ENCODE results near the gene SBF2. TPM values are rescaled to one million over a fixed set of nuclear protein-coding genes. Genes with fewer than 3 reads are reported as not detected.

Gene SBF2
- total RNA-seq, 1 donor from 2014 or later: 26.2 TPM

DNA sequence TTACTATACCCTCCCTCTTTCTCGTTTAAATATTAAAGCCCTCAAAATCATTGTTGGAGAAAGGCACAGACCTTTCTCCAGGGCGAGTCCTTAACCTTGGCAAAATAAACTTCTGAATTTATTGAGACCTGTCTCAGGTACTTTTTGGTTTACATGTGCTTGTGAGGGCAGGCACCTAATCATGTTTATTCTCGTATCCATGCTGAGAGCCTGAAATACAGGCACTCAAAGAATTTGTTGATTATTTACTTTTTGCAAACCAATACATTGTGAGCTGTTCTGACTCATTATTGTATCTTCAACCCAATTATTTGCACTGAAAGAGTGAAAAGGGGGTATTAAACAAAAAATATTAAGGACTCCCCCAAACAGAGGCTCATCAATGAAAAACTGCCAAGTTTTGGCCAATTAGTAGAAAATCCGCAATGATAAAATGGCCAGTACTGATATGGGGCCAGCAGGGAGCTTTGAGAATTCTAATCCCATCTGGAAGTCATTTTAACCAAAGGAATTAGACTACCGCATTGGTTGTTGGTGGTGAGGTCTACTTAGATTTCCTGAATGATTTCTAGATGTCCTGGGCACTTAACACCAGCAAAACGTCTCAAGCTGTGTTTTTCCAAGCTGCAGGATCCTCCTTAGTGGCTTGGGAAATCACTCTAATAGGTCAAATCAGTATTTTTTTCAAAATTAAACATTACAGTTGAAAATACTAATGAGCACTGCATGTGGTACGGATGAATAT is 472.8 kb downstream of the SBF2 start:
- no peak for DNase-seq (ENCODE audit: low read depth)
- no peak overlapping the region for H3K4me3 ChIP-seq (ENCODE audit: low read depth, low read length)
- TF ChIP-seq, protein P1, sequence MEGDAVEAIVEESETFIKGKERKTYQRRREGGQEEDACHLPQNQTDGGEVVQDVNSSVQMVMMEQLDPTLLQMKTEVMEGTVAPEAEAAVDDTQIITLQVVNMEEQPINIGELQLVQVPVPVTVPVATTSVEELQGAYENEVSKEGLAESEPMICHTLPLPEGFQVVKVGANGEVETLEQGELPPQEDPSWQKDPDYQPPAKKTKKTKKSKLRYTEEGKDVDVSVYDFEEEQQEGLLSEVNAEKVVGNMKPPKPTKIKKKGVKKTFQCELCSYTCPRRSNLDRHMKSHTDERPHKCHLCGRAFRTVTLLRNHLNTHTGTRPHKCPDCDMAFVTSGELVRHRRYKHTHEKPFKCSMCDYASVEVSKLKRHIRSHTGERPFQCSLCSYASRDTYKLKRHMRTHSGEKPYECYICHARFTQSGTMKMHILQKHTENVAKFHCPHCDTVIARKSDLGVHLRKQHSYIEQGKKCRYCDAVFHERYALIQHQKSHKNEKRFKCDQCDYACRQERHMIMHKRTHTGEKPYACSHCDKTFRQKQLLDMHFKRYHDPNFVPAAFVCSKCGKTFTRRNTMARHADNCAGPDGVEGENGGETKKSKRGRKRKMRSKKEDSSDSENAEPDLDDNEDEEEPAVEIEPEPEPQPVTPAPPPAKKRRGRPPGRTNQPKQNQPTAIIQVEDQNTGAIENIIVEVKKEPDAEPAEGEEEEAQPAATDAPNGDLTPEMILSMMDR (conservative IDR thresholded peaks at IDR 0.05; ENCODE audit: low read depth, low read length): no peak

DNA sequence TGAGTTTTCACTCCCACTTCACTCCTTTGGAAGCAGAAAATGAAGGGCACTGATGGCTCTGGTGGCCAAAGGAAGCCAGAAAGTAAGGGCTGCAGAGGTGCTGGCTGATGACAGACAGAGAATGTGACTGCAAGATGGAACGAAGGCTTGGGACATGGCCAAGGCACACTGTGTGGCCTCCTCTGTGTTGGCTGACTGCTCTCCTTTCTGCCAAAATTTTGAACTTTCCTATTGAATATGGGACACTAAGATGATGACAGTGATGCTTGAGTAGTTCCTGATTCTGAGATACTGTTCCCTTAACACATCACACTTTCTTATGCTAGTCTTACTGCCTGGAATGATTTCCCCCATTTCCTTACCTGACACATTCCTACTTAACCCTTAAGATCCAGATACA is 473.8 kb downstream of the SBF2 start:
- TF ChIP-seq, protein P1 (conservative IDR thresholded peaks at IDR 0.05; ENCODE audit: low read depth, low read length): no peak
- H3K4me3 ChIP-seq (ENCODE audit: low read depth, low read length): no peak overlapping the region
- no peak for DNase-seq (ENCODE audit: low read depth)

- no peak overlapping the region for H3K4me3 ChIP-seq (ENCODE audit: low read depth, low read length)
- TF ChIP-seq, protein P1 (conservative IDR thresholded peaks at IDR 0.05; ENCODE audit: low read depth, low read length): no peak
- no peak for DNase-seq (ENCODE audit: low read depth)
Observed at GRCh38 chr11:9817191-9817590, 476.8 kb downstream of the SBF2 start.

GRCh38 chr11:9815486-9816136 is 478.4 kb downstream of the SBF2 start:
- H3K4me3 ChIP-seq (ENCODE audit: low read depth, low read length): no peak overlapping the region
- TF ChIP-seq, protein P1 (conservative IDR thresholded peaks at IDR 0.05; ENCODE audit: low read depth, low read length): no peak
- DNase-seq (ENCODE audit: low read depth): peak; percentile 59

DNA sequence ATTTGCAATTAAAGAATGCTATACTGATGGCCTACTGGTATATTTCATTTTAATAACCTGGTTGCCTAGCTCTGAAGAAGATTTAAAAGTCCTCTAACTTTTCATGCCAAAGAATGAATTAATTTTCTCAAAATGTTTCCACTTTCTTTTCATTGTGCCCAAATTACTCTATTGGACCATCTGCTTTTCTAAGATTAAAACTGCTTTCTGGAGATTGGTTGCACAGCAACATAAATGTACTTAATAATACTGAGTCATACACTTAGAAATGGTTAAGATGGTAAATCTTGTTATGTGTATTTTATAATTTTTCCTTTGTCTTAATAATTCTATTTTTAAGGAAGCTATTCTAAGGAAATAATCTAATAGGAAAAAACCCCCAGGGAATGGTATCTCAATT is 479.9 kb downstream of the SBF2 start:
- no peak for DNase-seq (ENCODE audit: low read depth)

GRCh38 chr11:9808943-9809342 is 485.1 kb downstream of the SBF2 start:
- TF ChIP-seq, protein P1 (conservative IDR thresholded peaks at IDR 0.05; ENCODE audit: low read depth, low read length): no peak
- no peak for DNase-seq (ENCODE audit: low read depth)
- no peak overlapping the region for H3K4me3 ChIP-seq (ENCODE audit: low read depth, low read length)

More for the DNA sequence above, 479.9 kb downstream of the SBF2 start:
- TF ChIP-seq, protein P1 (conservative IDR thresholded peaks at IDR 0.05; ENCODE audit: low read depth, low read length): no peak
- H3K4me3 ChIP-seq (ENCODE audit: low read depth, low read length): no peak overlapping the region

Measured in epithelial cell of proximal tubule (primary cell).